ENCODE measurements around the gene HMGCL.
A peak's percentile ranks its signal among the peaks of the same experiment; 100 is the strongest.

Gene HMGCL

GRCh38 chr1:23776217-23776616, 49.0 kb downstream of the HMGCL start:
- DNase-seq (ENCODE audit: low read depth in 2 of 2), result no peak

GRCh38 chr1:23774174-23774880, 50.9 kb downstream of the HMGCL start:
- DNase-seq (ENCODE audit: low read depth in 2 of 2), result no peak

- no peak for DNase-seq (ENCODE audit: low read depth in 2 of 2)
Observed at GRCh38 chr1:23772854-23773242, 52.4 kb downstream of the HMGCL start.

GRCh38 chr1:23772049-23772853, 53.0 kb downstream of the HMGCL start:
- peak; percentile 73 to 81 for DNase-seq (ENCODE audit: low read depth in 2 of 2)

DNA sequence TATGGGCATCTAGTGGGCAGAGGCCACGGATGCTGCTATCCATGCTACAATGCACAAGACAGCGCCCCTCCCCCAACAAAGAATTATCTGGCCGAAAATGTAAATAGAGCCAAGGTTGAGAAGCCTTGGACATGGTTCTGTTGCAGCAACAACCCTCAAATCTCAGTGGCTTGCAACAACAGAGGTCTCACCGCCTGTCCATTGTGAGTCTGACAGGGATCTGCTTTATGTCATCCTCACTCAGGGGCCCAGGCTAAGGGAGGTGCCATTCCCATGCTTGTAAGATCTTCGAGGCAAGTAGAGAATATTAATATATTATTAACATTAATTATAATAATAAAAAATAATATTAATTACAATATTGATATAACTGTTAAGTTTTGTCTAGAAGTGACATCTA, 56.5 kb downstream of the HMGCL start:
- no peak for DNase-seq (ENCODE audit: low read depth in 2 of 2)

DNA sequence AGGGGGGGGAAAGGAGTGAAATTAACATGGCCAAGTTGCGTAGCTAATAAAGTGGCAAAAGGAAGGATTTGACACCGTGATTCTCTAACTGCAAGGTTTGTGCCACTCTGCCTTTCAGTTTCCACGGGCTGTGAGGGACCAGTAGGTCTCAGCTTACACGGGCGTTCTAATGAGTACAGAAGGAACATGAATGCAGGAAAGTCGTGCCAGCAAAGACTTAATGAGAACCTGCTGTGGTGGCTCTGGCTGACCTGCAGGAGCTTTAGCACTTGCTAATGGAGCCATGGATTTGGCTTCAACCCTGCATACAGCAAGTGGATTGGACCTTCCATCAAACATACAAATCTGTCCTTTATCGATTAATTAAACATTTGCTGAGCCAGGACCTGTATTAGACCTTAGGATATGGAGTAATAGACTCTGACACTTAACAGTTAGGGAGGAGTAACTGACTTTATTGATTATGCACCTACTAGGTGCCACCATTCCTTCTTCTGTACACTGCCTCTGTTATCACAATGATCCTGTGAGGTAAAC, 62.1 kb downstream of the HMGCL start:
- DNase-seq (ENCODE audit: low read depth in 2 of 2), result no peak

DNA sequence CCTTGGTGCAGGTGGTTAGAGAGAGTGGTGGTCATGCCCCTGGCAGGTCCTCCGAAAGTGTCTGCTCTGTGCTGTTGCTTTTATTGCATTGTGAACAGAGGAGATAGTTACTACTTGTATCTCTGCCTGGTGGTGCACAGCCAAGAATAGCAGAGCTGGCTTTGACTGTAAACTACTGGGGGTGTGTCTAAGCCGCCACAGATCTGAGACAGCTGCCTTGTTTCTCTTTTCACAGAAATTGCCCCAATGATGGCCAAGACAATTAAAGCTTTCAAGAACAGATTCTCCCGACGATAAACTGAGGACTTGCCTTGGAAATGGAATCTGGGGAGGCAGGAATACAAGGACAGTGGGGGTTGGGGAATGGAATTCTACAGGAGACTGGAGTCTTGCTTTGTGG, 66.0 kb downstream of the HMGCL start:
- DNase-seq (ENCODE audit: low read depth in 2 of 2), result no peak

DNA sequence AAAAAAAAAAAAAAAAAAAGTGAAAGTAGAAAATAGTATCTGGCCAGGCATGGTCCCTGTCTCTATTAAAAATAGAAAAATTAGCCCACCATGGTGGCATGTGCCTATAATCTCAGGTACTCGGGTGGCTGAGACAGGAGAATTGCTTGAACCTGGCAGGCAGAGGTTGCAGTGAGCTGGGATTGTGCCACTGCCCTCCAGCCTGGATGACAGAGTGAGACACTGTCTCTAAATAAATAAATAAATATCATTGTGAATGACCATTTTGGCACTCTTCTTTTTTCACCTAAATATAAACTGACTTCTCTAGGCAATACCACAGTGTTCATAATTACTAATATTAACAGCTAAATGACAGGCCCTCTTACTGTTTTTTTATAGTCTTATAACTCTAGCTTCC, 67.4 kb downstream of the HMGCL start:
- no peak for DNase-seq (ENCODE audit: low read depth in 2 of 2)

GRCh38 chr1:23756676-23757075, 68.6 kb downstream of the HMGCL start:
- DNase-seq (ENCODE audit: low read depth in 2 of 2), result no peak

- no peak for DNase-seq (ENCODE audit: low read depth in 2 of 2)
Observed at GRCh38 chr1:23752909-23753308, 72.3 kb downstream of the HMGCL start.

All from stimulated activated CD4-positive, alpha-beta T cell treated with anti-CD3 and anti-CD28 coated beads, Interleukin-15, amount 100 ng/mL, for 48 hours (primary cell).